Measurements from ENCODE around the gene SSU72. TPM values are rescaled to one million over a fixed set of nuclear protein-coding genes. Genes with fewer than 3 reads are reported as not detected.
"Not testable (repeated sequence)": the region's sequence is repeated elsewhere in the genome, so short reads cannot be mapped to it uniquely, and the experiment has no call there.

The SSU72 gene
- total RNA-seq, 4 donors from 2014 or later, result 129 to 161 (median 146) TPM

GRCh38 chr1:1562556-1563195, 12.0 kb downstream of the SSU72 start:
- Histone ChIP-seq H3K27ac (no peak overlapping the region), H3K27me3 (no peaks in the 10 kb centered on the region), H3K4me3 (no peak overlapping the region), H3K9me3 (no peaks in the 10 kb centered on the region), H3K36me3 (peaks cover 0 to 74% (median 8%) of the 10 kb centered on the region in 3 donors), H3K4me1 (peaks cover 0 to 15% (median 0%) of the 10 kb centered on the region in 4 donors)
- DNase-seq (ENCODE audit: low spot score in 2 of 2), result no peak
- WGBS, 2 donors, result 91 to 92% methylated on average over 15 to 21 of the region's 21 CpGs
- no peak for TF ChIP-seq POLR2A (IDR thresholded peaks at IDR 0.05)

DNA sequence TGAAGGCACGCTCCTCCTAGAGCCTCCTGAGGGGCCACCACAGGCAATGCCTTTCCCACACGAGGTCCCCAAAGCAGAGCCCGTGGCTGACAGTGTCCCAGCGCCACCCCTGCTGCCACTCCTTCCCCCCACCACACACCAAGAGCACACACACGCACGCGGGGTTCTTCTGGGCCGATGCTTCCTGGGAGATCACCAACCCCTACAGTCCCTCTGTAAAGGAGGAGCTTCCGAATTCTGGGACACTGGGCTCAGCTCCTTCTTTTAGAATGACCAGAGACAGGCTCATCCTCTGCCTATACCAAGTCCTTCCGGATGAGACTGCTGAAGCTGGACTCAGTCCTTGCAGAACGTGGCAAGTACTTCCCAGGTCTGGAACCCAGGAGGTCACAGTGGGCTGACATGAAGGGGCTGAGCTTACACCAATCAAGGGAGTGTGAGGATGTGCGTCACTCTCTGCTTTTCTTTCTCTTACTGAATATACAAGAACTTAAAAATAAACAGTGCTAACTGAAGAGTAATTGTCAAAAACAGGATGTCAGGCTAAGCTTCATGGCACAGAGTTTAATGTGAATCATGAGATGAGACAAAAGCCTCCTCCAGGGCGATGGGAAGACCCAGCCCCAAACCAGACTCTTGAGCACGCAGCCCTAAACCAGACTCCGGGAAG, 12.7 kb downstream of the SSU72 start:
- Histone ChIP-seq H3K36me3 (peaks cover 0 to 72% (median 8%) of the 10 kb centered on the region in 3 donors), H3K9me3 (no peaks in the 10 kb centered on the region), H3K4me3 (no peak overlapping the region), H3K27ac (no peak overlapping the region), H3K27me3 (no peaks in the 10 kb centered on the region), H3K4me1 (peaks cover 0 to 7% (median 0%) of the 10 kb centered on the region in 4 donors)
- no peak for TF ChIP-seq EP300 (IDR thresholded peaks at IDR 0.05)
- TF ChIP-seq, protein P1, sequence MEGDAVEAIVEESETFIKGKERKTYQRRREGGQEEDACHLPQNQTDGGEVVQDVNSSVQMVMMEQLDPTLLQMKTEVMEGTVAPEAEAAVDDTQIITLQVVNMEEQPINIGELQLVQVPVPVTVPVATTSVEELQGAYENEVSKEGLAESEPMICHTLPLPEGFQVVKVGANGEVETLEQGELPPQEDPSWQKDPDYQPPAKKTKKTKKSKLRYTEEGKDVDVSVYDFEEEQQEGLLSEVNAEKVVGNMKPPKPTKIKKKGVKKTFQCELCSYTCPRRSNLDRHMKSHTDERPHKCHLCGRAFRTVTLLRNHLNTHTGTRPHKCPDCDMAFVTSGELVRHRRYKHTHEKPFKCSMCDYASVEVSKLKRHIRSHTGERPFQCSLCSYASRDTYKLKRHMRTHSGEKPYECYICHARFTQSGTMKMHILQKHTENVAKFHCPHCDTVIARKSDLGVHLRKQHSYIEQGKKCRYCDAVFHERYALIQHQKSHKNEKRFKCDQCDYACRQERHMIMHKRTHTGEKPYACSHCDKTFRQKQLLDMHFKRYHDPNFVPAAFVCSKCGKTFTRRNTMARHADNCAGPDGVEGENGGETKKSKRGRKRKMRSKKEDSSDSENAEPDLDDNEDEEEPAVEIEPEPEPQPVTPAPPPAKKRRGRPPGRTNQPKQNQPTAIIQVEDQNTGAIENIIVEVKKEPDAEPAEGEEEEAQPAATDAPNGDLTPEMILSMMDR (IDR thresholded peaks at IDR 0.05), result no peak
- TF ChIP-seq POLR2A (IDR thresholded peaks at IDR 0.05), result no peak
- no peak for DNase-seq (ENCODE audit: low spot score in 2 of 2)
- WGBS, 2 donors, result 88 to 92% methylated on average over 15 of the region's 15 CpGs

DNA sequence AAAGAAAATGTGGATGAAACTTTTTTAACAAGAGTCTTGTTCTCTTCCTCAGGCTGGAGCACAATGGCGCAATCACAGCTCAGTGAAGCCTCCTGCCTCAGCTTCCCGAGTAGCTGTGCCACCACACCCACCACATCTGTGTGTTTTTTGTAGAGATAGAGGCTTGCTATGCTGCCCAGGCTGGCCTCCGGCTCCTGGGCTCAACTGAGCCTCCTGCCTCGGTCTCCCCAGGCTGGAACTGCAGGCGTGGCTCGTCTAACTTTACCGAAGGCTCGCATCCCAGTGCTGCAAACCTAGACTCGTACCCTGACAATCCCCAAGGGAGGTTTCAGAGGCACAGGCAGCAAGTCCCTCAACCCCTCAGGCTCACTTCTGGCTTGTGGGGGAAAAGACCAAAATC, 14.5 kb downstream of the SSU72 start:
- Histone ChIP-seq H3K27ac (no peak overlapping the region), H3K9me3 (no peaks in the 10 kb centered on the region), H3K4me1 (peaks cover 0 to 1% (median 0%) of the 10 kb centered on the region in 4 donors), H3K27me3 (no peaks in the 10 kb centered on the region), H3K4me3 (no peak overlapping the region), H3K36me3 (peaks cover 0 to 66% (median 8%) of the 10 kb centered on the region in 3 donors)
- DNase-seq (ENCODE audit: low spot score in 2 of 2), result no peak
- WGBS, 2 donors, result 87 to 92% methylated on average over 9 of the region's 9 CpGs
- TF ChIP-seq, protein P1 (IDR thresholded peaks at IDR 0.05), result no peak
- no peak for TF ChIP-seq EP300 (IDR thresholded peaks at IDR 0.05)
- no peak for TF ChIP-seq POLR2A (IDR thresholded peaks at IDR 0.05)

DNA sequence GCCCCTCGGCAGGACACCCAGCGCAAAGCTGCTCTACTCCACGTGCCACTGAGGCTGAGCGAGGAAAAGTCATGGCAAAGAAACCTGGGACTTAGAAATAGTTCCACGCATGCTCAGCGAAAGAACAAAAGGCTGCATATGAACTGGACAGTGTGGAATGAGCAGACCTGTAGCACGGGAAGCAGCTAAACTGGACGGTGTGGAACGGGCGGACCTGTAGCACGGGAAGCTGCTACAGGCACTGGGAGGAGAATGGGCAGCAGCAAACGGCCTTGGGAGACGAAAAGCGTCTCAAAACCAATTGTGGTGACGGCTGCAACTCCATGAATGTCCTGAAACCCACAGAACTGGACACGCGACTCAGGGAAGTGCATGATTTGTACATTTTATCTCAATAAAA, 15.6 kb downstream of the SSU72 start:
- TF ChIP-seq POLR2A (IDR thresholded peaks at IDR 0.05), result no peak
- no peak for TF ChIP-seq EP300 (IDR thresholded peaks at IDR 0.05)
- TF ChIP-seq, protein P1 (IDR thresholded peaks at IDR 0.05), result no peak
- no peaks in the 10 kb centered on the region for H3K27me3 ChIP-seq
- peaks cover 0 to 12% (median 0%) of the 10 kb centered on the region in 4 donors for H3K4me1 ChIP-seq
- peaks cover 0 to 62% (median 4%) of the 10 kb centered on the region in 3 donors for H3K36me3 ChIP-seq
- H3K4me3 ChIP-seq, result no peak overlapping the region
- 66 to 74% methylated on average over 17 of the region's 17 CpGs for WGBS, 2 donors
- DNase-seq (ENCODE audit: low spot score in 2 of 2), result no peak
- no peaks in the 10 kb centered on the region for H3K9me3 ChIP-seq
- no peak overlapping the region for H3K27ac ChIP-seq

- Histone ChIP-seq H3K4me1 (peaks cover 0 to 16% (median 0%) of the 10 kb centered on the region in 4 donors), H3K4me3 (no peak overlapping the region), H3K27ac (no peak overlapping the region), H3K9me3 (no peaks in the 10 kb centered on the region), H3K36me3 (peaks cover 0 to 58% (median 2%) of the 10 kb centered on the region in 3 donors), H3K27me3 (no peaks in the 10 kb centered on the region)
- TF ChIP-seq, protein P1 (IDR thresholded peaks at IDR 0.05), result no peak
- TF ChIP-seq POLR2A (IDR thresholded peaks at IDR 0.05) (no peak), EP300 (IDR thresholded peaks at IDR 0.05) (no peak)
- no peak for DNase-seq (ENCODE audit: low spot score in 2 of 2)
- 47 to 61% methylated on average over 4 of the region's 4 CpGs for WGBS, 2 donors
Measured at GRCh38 chr1:1558591-1558990, 16.1 kb downstream of the SSU72 start.

DNA sequence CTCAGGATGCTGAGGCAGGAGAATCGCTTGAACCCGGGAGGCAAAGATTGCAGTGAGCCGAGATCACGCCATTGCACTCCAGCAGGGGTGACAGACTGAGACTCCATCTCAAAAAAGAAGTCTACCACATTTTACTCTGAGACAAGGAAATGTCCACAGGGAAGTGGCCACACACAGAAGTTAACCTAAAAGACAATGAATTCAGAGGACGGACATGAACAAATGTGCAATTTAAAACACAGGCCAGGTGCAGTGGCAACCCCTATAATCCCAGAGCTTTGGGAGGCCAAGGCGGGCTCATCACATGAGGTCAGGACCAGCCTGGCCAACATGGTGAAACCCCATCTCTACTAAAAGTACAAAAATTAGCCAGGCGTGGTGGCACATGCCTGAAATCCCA, 17.0 kb downstream of the SSU72 start:
- H3K27me3 ChIP-seq; H3K9me3 ChIP-seq; H3K27ac ChIP-seq; H3K4me3 ChIP-seq; DNase-seq (ENCODE audit: low spot score in 2 of 2): not testable (repeated sequence)
- H3K36me3 ChIP-seq, result peaks cover 0 to 49% (median 0%) of the 10 kb centered on the region in 3 donors
- peaks cover 0 to 16% (median 0%) of the 10 kb centered on the region in 4 donors for H3K4me1 ChIP-seq
- 91 to 92% methylated on average over 7 of the region's 7 CpGs for WGBS, 2 donors

DNA sequence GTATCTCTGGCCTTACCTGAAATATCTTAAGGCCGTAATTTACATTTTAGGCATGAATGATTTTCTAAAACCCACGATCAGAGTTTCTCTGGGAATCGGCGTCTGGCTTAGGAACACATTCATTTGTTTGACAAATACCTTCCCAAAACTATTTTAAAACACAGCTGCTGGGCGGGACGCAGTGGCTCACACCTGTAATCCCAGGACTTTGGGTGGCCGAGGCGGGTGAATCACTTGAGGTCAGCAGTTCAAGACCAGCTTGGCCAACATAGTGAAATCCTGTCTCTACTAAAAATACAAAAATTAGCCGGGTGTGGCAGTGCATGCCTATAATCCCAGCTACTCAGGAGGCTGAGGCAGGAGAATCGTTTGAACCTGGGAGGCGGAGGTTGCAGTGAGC, 17.7 kb downstream of the SSU72 start:
- H3K4me3 ChIP-seq; H3K27me3 ChIP-seq; H3K9me3 ChIP-seq; DNase-seq (ENCODE audit: low spot score in 2 of 2); H3K27ac ChIP-seq: not testable (repeated sequence)
- H3K4me1 ChIP-seq, result peaks cover 0 to 21% (median 0%) of the 10 kb centered on the region in 4 donors
- 88 to 96% methylated on average over 11 of the region's 11 CpGs for WGBS, 2 donors
- peaks cover 0 to 41% (median 0%) of the 10 kb centered on the region in 3 donors for H3K36me3 ChIP-seq

All from tibial nerve (tissue), 4 donors.